K562 (cell line): ENCODE results near the gene AREL1. TPM values are rescaled to one million over a fixed set of nuclear protein-coding genes. Genes with fewer than 3 reads are reported as not detected.

Source experiments
- ATAC-seq: fragments of 200-7000 bp; cut with Tn5 transposase; 3 replicates; pipeline ENCODE4 v1.9.1; 2020; ENCODE audit warnings: moderate library complexity
- BruUV-seq: library from RNA; stranded (reverse); fragments of 400-500 nt; replicated peaks from 2 replicates; lab custom pipeline; 2021; lab: Mats Ljungman, UMichigan
- CTCF ChIA-PET: fragments of 300-600 bp; formaldehyde crosslinking; extraction: SDS; loops from one replicate; lab custom pipeline; 2021; ENCODE audit warnings: low intra/inter-chr PET ratio; lab: Yijun Ruan, JAX
- POLR2A ChIA-PET: fragments of 300-600, 350-650 bp; sonication (Branson Sonifier 250); formaldehyde crosslinking; extraction: SDS; loops from one replicate; lab custom pipeline; 2021; ENCODE audit warnings: antibody characterized with exemption, inconsistent platforms; lab: Yijun Ruan, JAX
- DNase-seq, 4 experiments: peaks; one replicate each; pipeline versions ENCODE4 v3.0.0 to v3.0.0-alpha.2; 2011 to 2018; ENCODE audit warnings: low spot score in 3 of 4, mixed read lengths in 3 of 4; ENCODE audit errors: extremely low read depth in 1 of 4
- FAIRE-seq: peaks from 2 replicates; lab custom pipeline; 2011; peaks lifted over from hg19 to GRCh38; lab: Jason Lieb, UNC
- H2AFZ ChIP-seq: 2 replicates; pipeline ENCODE4 v1.6.0; 2011; ENCODE audit warnings: low read depth, low read length, control low read depth, inconsistent platforms
- H3K27ac ChIP-seq: fragments of 200-600 bp; 3 replicates; pipeline ENCODE4 v1.8.0; 2011; ENCODE audit warnings: low read depth, mild to moderate bottlenecking, control low read depth, inconsistent platforms, low read length, moderate library complexity, mixed read lengths; ENCODE audit errors: extremely low read depth
- H3K27me3 ChIP-seq, 2 experiments: fragments of 300-600 bp in 1 of 2; 2 replicates in 1 of 2; 3 replicates in 1 of 2; pipeline versions ENCODE4 v1.6.0 to v1.8.0; 2011; ENCODE audit warnings: inconsistent platforms in 2 of 2, low read length in 2 of 2, mild to moderate bottlenecking in 1 of 2, mixed read lengths in 1 of 2, moderate library complexity in 1 of 2; ENCODE audit not compliant: control insufficient read depth in 2 of 2, insufficient read depth in 2 of 2
- H3K36me3 ChIP-seq: fragments of 300-600 bp; 3 replicates; pipeline ENCODE4 v1.8.0; 2011; ENCODE audit warnings: mild to moderate bottlenecking, low read length, inconsistent platforms; ENCODE audit not compliant: control insufficient read depth, insufficient read depth
- H3K4me1 ChIP-seq, 2 experiments: fragments of 200-600 bp in 1 of 2; replicated peaks in 1 of 2; 2 replicates in 1 of 2; 3 replicates in 1 of 2; pipeline versions ENCODE4 v1.5.1 to v1.8.0; 2011; ENCODE audit warnings: inconsistent platforms in 2 of 2, low read length in 2 of 2, mild to moderate bottlenecking in 1 of 2, mixed read lengths in 1 of 2, moderate library complexity in 1 of 2; ENCODE audit not compliant: control insufficient read depth in 2 of 2, insufficient read depth in 2 of 2
- H3K4me2 ChIP-seq: 2 replicates; pipeline ENCODE4 v1.6.1; 2011; ENCODE audit warnings: low read length, control low read depth, inconsistent platforms, mixed read lengths; ENCODE audit not compliant: insufficient read depth
- H3K4me3 ChIP-seq: fragments of 200-600 bp; sonication (generic), shearing (Covaris generic); 2 replicates; pipeline ENCODE4 v1.5.1; 2016; ENCODE audit warnings: control low read depth, inconsistent platforms
- H3K79me2 ChIP-seq: fragments of 200-600 bp; 3 replicates; pipeline ENCODE4 v1.8.0; 2011; ENCODE audit warnings: low read length, inconsistent platforms; ENCODE audit not compliant: control insufficient read depth, insufficient read depth
- H3K9ac ChIP-seq, 2 experiments: 2 replicates each; pipeline versions ENCODE4 v1.6.0 to v1.6.1; 2011; ENCODE audit warnings: low read depth in 2 of 2, low read length in 2 of 2, control low read depth in 1 of 2, inconsistent platforms in 1 of 2, mild to moderate bottlenecking in 1 of 2, mixed read lengths in 1 of 2; ENCODE audit not compliant: insufficient read depth in 1 of 2
- H3K9me1 ChIP-seq: one replicate; pipeline ENCODE4 v1.6.0; 2011; ENCODE audit warnings: inconsistent platforms, mild to moderate bottlenecking, low read length, moderate library complexity; ENCODE audit not compliant: control insufficient read depth, insufficient read depth
- H3K9me3 ChIP-seq: replicated peaks from 2 replicates; pipeline ENCODE4 v1.5.1; 2011; ENCODE audit warnings: low read depth, low read length, inconsistent platforms; ENCODE audit not compliant: control insufficient read depth, insufficient read depth
- H4K20me1 ChIP-seq: replicated peaks from 2 replicates; pipeline ENCODE4 v1.6.1; 2011; ENCODE audit warnings: low read length, inconsistent platforms, mixed read lengths; ENCODE audit not compliant: control insufficient read depth, insufficient read depth
- FOXO4 ChIP-seq: fragments of 450-650 bp; formaldehyde crosslinking; IDR thresholded peaks from 2 replicates; pipeline ENCODE4 v1.4.0; 2020; ENCODE audit warnings: mild to moderate bottlenecking, moderate library complexity
- KLF16 ChIP-seq: IDR thresholded peaks from 2 replicates; pipeline ENCODE4 v1.6.1; 2016; ENCODE audit warnings: antibody characterized with exemption
- MEF2A ChIP-seq: IDR thresholded peaks from 2 replicates; pipeline ENCODE4 v1.6.1; 2011; ENCODE audit warnings: low read depth, mild to moderate bottlenecking, low read length, moderate library complexity; ENCODE audit not compliant: control insufficient read depth
- NR1H2 ChIP-seq: sonication (generic); formaldehyde crosslinking; IDR thresholded peaks from 2 replicates; pipeline ENCODE4 v1.4.0; 2020; ENCODE audit warnings: mild to moderate bottlenecking, missing genetic modification reagents
- PBX2 ChIP-seq, 2 experiments: IDR thresholded peaks in 1 of 2; conservative IDR thresholded peaks in 1 of 2; 2 replicates each; pipeline ENCODE4 v1.6.1; 2016; ENCODE audit warnings: low read depth in 2 of 2, mild to moderate bottlenecking in 1 of 2, missing compliant biosample characterization in 1 of 2, missing genetic modification characterization in 1 of 2, moderate library complexity in 1 of 2
- PHF21A ChIP-seq: fragments of 450-650 bp; IDR thresholded peaks from 2 replicates; pipeline ENCODE4 v1.6.1; 2017; ENCODE audit warnings: low read depth, borderline replicate concordance
- XRCC3 ChIP-seq: fragments of 450-650 bp; IDR thresholded peaks from 2 replicates; pipeline ENCODE4 v1.6.1; 2017; ENCODE audit warnings: mild to moderate bottlenecking, moderate library complexity
- ZBTB11 ChIP-seq, 3 experiments: fragments of 200-800 bp in 1 of 3; fragments of 250-450 bp in 1 of 3; fragments of 450-650 bp in 1 of 3; sonication (Bioruptor Pico) in 1 of 3; sonication (Bioruptor generic) in 1 of 3; formaldehyde crosslinking in 1 of 3; IDR thresholded peaks; 2 replicates each; pipeline versions ENCODE4 v1.6.1 to v1.8.0; 2016 to 2022; ENCODE audit warnings: mild to moderate bottlenecking in 2 of 3, missing genetic modification characterization in 2 of 3, missing compliant biosample characterization in 1 of 3, moderate library complexity in 1 of 3
- ZNF280A ChIP-seq: fragments of 450-650 bp; IDR thresholded peaks from 2 replicates; pipeline ENCODE4 v1.6.1; 2018; ENCODE audit warnings: mild to moderate bottlenecking, low read depth; ENCODE audit not compliant: partially characterized antibody
- ZNF311 ChIP-seq: fragments of 250-450 bp; sonication (Bioruptor Pico); IDR thresholded peaks from 2 replicates; pipeline ENCODE4 v1.4.0; 2020; ENCODE audit warnings: mild to moderate bottlenecking, moderate library complexity
- WGBS: fragments of 100-300 bp; shearing (Covaris generic); methylation state at CpG from one replicate; pipeline ENCODE4 v1.1.6; 2016; ENCODE audit warnings: low coverage, mixed read lengths; ENCODE audit not compliant: insufficient coverage; ENCODE audit errors: missing lambda C conversion rate; 5-methylcytosine and 5-hydroxymethylcytosine counted together
- in situ Hi-C: fragments of 300-500 bp; cut with MboI; formaldehyde crosslinking; loops from 4 replicates; pipeline ENCODE4 v1.15.0; 2018; ENCODE audit warnings: inconsistent platforms, mixed read lengths
- intact Hi-C: fragments of 100-400 bp; cut with micrococcal nuclease; formaldehyde crosslinking; loops from 2 replicates; pipeline ENCODE4 v1.14.2; 2022
- polyA plus RNA-seq, 8 experiments: library from polyadenylated mRNA; depleted of rRNA in 4 of 8; stranded (reverse) in 5 of 8; unstranded in 3 of 8; fragments of >200 nt; fragmentation: Nextera tagmentation in 2 of 8; fragmentation: Illumina TruSeq in 1 of 8; extraction: Ambion mirVana in 2 of 8; extraction: Trizol in 1 of 8; gene quantifications; 2 replicates each; pipeline versions ENCODE4 v1.2.1 to v1.2.3, GENCODE V29; 2011 to 2014; ENCODE audit warnings: inconsistent platforms in 1 of 8, missing spikeins in 1 of 8
- total RNA-seq, 7 experiments: library from RNA; depleted of rRNA in 6 of 7; stranded (reverse); fragments of >200 nt in 6 of 7; fragmentation: Illumina TruSeq in 2 of 7; extraction: Trizol in 2 of 7; gene quantifications; 2 replicates each; pipeline versions ENCODE4 v1.2.1 to v1.2.3, GENCODE V29; 2011 to 2021; ENCODE audit warnings: low replicate concordance in 1 of 7

AREL1 gene
- total and polyA plus RNA-seq, 9 of the 15 experiments (the other 6 are each of a cell fraction or from before 2014, with no cell fraction given): 6.0 to 24.8 (median 16.6) TPM

GRCh38 chr14:74648601-74649000 is 64.3 kb downstream of the AREL1 start:
- ATAC-seq (no peak; the same call in 2 of the 3 replicates), FAIRE-seq (no peak), DNase-seq (no peak)
- H3K4me1 ChIP-seq: peaks cover 0 to 3% of the 10 kb centered on the region in 2 experiments; a peak in 3 of 5 replicates
- no peaks in the 10 kb centered on the region for H4K20me1 ChIP-seq
- H3K27ac ChIP-seq: no peak overlapping the region
- CTCF ChIA-PET: no interaction called here
- H3K36me3 ChIP-seq: no peaks in the 10 kb centered on the region
- in situ Hi-C loops: no loop called here
- H3K9me1 ChIP-seq: no peaks in the 10 kb centered on the region
- intact Hi-C loops: no loop called here
- no TSS peak for BruUV-seq
- H3K4me3 ChIP-seq: no peak overlapping the region
- H2AFZ ChIP-seq: no peak overlapping the region
- POLR2A ChIA-PET: interaction anchor here (1.2 to 1.6 kb wide), 2 partner anchors 9 to 13 kb away, joined by 3 to 5 read pairs; no protein-coding TSS in a partner anchor
- no peak overlapping the region for H3K4me2 ChIP-seq
- TF ChIP-seq PBX2 (CRISPR knock-in tag; IDR thresholded peaks at IDR 0.05; ENCODE audit: low read depth) (no peak), PBX2 (tag; conservative IDR thresholded peaks at IDR 0.05; ENCODE audit: low read depth) (no peak), FOXO4 (CRISPR knock-in tag) (no peak), ZBTB11 (CRISPR knock-in tag; IDR thresholded peaks at IDR 0.05) (no peak), ZNF311 (CRISPR knock-in tag) (no peak), XRCC3 (no peak), KLF16 (no peak), NR1H2 (CRISPR knock-in tag) (no peak), PHF21A (no peak), ZNF280A (no peak), MEF2A (no peak)
- no peaks in the 10 kb centered on the region; a peak in 1 of 5 replicates for H3K27me3 ChIP-seq
- no peaks in the 10 kb centered on the region for H3K79me2 ChIP-seq
- WGBS: 64% methylated on average over 4 of the region's 7 CpGs
- H3K9me3 ChIP-seq: no peaks in the 10 kb centered on the region
- no peak overlapping the region for H3K9ac ChIP-seq
